Measurements from ENCODE around the gene IRS2. TPM values are rescaled to one million over a fixed set of nuclear protein-coding genes. Genes with fewer than 3 reads are reported as not detected.

The IRS2 gene
- total RNA-seq = 0.32 and 0.88 TPM in 2 replicates

DNA sequence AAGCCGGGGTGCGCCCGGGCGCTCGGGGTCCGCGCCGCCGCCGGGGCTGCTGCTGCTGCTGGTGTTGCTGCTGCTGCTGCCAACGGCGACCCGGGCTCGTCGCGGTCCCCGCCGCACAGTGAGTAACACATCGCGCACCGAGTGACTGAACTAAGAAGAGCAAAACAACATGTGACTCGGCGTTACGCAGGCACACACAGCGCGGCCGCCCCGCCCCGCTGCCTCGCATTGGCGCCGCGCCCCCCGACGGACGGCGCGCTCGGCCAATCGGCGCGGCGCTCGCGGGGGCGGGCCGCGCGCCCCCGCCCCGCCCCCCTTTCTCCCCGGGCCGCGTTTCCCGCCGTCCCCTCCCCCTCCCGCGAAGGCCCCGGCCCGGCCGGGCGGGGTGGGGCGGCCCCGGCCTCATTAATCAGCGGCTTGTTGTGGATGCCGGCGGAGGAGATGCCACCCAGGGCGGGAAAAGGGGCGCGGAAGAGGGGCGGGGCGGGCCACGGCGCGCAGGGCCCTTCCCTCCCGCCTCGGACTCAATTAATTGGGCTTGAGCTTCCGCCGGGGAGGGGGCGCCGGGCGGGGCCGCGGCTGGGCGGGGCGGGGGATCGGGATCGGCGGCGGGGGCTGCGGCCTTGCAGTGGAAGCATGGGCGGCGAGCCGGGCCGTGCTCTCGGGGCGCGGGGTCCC is at the start of gene IRS2:
TSS of gene IRS2 (minus strand) at position 127 of the 678 bp plus-strand sequence. CDS start 530 bp downstream, outside the sequence.

Data from bladder microvascular endothelial cell (primary cell).